Measurements from ENCODE around the gene CAMSAP1.
A peak's percentile ranks its signal among the peaks of the same experiment; 100 is the strongest.
"Not testable (repeated sequence)": the region's sequence is repeated elsewhere in the genome, so short reads cannot be mapped to it uniquely, and the experiment has no call there.

CAMSAP1 gene

DNA sequence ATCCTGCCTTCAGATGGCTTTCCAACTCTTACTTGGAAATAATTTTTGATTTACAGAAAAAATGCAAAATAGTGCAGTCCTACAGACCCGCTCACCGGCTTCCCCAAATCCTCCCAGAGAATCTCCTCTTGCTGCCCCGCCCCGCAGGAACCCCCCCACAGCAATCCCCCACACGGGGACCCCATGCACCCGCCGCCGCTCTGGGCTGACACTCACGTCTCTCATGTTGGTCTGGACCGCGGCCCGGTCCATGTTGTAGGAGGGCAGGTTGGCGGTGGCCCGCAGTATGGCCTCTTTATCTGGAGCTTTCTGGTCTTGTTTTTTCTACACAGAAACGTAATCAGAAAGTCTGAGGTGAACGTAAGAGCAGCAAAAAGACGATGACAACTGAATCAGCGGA is 40.2 kb upstream of the CAMSAP1 start:
- H3K4me3 ChIP-seq (ENCODE audit: low read length in 2 of 2): no peak overlapping the region
- H2AK5ac ChIP-seq (ENCODE audit: low read depth, low read length): no peak overlapping the region
- peaks cover 5 to 8% of the 10 kb centered on the region in 2 donors for H3K4me1 ChIP-seq (ENCODE audit: control insufficient read depth in 2 of 2, insufficient read depth in 1 of 2, low read depth in 1 of 2, low read length in 2 of 2)
- H3K4me2 ChIP-seq (ENCODE audit: insufficient read depth, low read length, poor library complexity, severe bottlenecking): no peak overlapping the region
- H3K9ac ChIP-seq (ENCODE audit: low read depth, low read length, poor library complexity): no peak overlapping the region
- H4K8ac ChIP-seq (ENCODE audit: low read depth, low read length): no peak overlapping the region
- no peak overlapping the region for H3K4ac ChIP-seq (ENCODE audit: low read length)
- no peak overlapping the region for H2AFZ ChIP-seq (ENCODE audit: low read length)
- H2BK15ac ChIP-seq (ENCODE audit: low read length): no peak overlapping the region
- DNase-seq (ENCODE audit: low spot score): no peak
- no CpG with 5 or more reads among the region's 18 CpGs for WGBS, 2 donors (ENCODE audit: extremely low coverage in 2 of 2, insufficient read length in 2 of 2, insufficient replicate concordance in 1 of 2)
- no peak overlapping the region for H2BK12ac ChIP-seq (ENCODE audit: low read length)
- peaks cover 34 to 86% of the 10 kb centered on the region in 2 donors for H3K36me3 ChIP-seq (replicated peaks in 1 of 2; ENCODE audit: control insufficient read depth in 2 of 2, insufficient read depth in 2 of 2, low read length in 2 of 2)
- H3K9me3 ChIP-seq (replicated peaks in 1 of 2; ENCODE audit: control insufficient read depth in 2 of 2, insufficient read depth in 1 of 2, low read depth in 1 of 2, low read length in 2 of 2): no peaks in the 10 kb centered on the region
- no peak overlapping the region for H2BK120ac ChIP-seq (ENCODE audit: low read depth, low read length)
- no peak overlapping the region for H2BK5ac ChIP-seq (ENCODE audit: low read length)
- H3K23ac ChIP-seq (ENCODE audit: low read depth, low read length, poor library complexity): no peak overlapping the region
- H3K27me3 ChIP-seq (ENCODE audit: control insufficient read depth in 3 of 3, insufficient read depth in 3 of 3, low read depth in 1 of 3, low read length in 3 of 3): no peaks in the 10 kb centered on the region
- H3K14ac ChIP-seq (ENCODE audit: low read length): no peak overlapping the region
- no peak overlapping the region for H3K18ac ChIP-seq (ENCODE audit: low read length)
- H3K79me1 ChIP-seq (ENCODE audit: low read depth, low read length): peaks cover 6% of the 10 kb centered on the region
- H4K91ac ChIP-seq (ENCODE audit: low read depth, low read length, poor library complexity): no peak overlapping the region
- H3K27ac ChIP-seq (replicated peaks; ENCODE audit: low read length): no peak overlapping the region

GRCh38 chr9:135947105-135947504 is 39.8 kb upstream of the CAMSAP1 start:
- not testable (repeated sequence) for H3K9me3 ChIP-seq (replicated peaks in 1 of 2; ENCODE audit: control insufficient read depth in 2 of 2, insufficient read depth in 1 of 2, low read depth in 1 of 2, low read length in 2 of 2); H3K79me1 ChIP-seq (ENCODE audit: low read depth, low read length); H3K18ac ChIP-seq (ENCODE audit: low read length); H3K9ac ChIP-seq (ENCODE audit: low read depth, low read length, poor library complexity); DNase-seq (ENCODE audit: low spot score); H2AK5ac ChIP-seq (ENCODE audit: low read depth, low read length); H2BK120ac ChIP-seq (ENCODE audit: low read depth, low read length); H3K27ac ChIP-seq (replicated peaks; ENCODE audit: low read length); H3K4me1 ChIP-seq (ENCODE audit: control insufficient read depth in 2 of 2, insufficient read depth in 1 of 2, low read depth in 1 of 2, low read length in 2 of 2); H3K4ac ChIP-seq (ENCODE audit: low read length); H3K4me3 ChIP-seq (ENCODE audit: low read length in 2 of 2); H3K27me3 ChIP-seq (ENCODE audit: control insufficient read depth in 3 of 3, insufficient read depth in 3 of 3, low read depth in 1 of 3, low read length in 3 of 3); H3K14ac ChIP-seq (ENCODE audit: low read length); H3K4me2 ChIP-seq (ENCODE audit: insufficient read depth, low read length, poor library complexity, severe bottlenecking); H2BK12ac ChIP-seq (ENCODE audit: low read length); H3K23ac ChIP-seq (ENCODE audit: low read depth, low read length, poor library complexity); H2BK15ac ChIP-seq (ENCODE audit: low read length); H4K8ac ChIP-seq (ENCODE audit: low read depth, low read length); H2BK5ac ChIP-seq (ENCODE audit: low read length); H4K91ac ChIP-seq (ENCODE audit: low read depth, low read length, poor library complexity); H2AFZ ChIP-seq (ENCODE audit: low read length)
- H3K36me3 ChIP-seq (replicated peaks in 1 of 2; ENCODE audit: control insufficient read depth in 2 of 2, insufficient read depth in 2 of 2, low read length in 2 of 2): peaks cover 31 to 86% of the 10 kb centered on the region in 2 donors
- no CpG with 5 or more reads among the region's 19 CpGs for WGBS, 2 donors (ENCODE audit: extremely low coverage in 2 of 2, insufficient read length in 2 of 2, insufficient replicate concordance in 1 of 2)

GRCh38 chr9:135946392-135946994 is 39.1 kb upstream of the CAMSAP1 start:
- H4K91ac ChIP-seq (ENCODE audit: low read depth, low read length, poor library complexity): no peak overlapping the region
- H3K14ac ChIP-seq (ENCODE audit: low read length): no peak overlapping the region
- no peak overlapping the region for H4K8ac ChIP-seq (ENCODE audit: low read depth, low read length)
- H3K27ac ChIP-seq (replicated peaks; ENCODE audit: low read length): no peak overlapping the region
- no peaks in the 10 kb centered on the region for H3K9me3 ChIP-seq (replicated peaks in 1 of 2; ENCODE audit: control insufficient read depth in 2 of 2, insufficient read depth in 1 of 2, low read depth in 1 of 2, low read length in 2 of 2)
- peaks cover 34 to 88% of the 10 kb centered on the region in 2 donors for H3K36me3 ChIP-seq (replicated peaks in 1 of 2; ENCODE audit: control insufficient read depth in 2 of 2, insufficient read depth in 2 of 2, low read length in 2 of 2)
- H3K18ac ChIP-seq (ENCODE audit: low read length): no peak overlapping the region
- peak overlapping the region; percentile 15 for H3K9ac ChIP-seq (ENCODE audit: low read depth, low read length, poor library complexity)
- no peak for DNase-seq (ENCODE audit: low spot score)
- no peak overlapping the region for H3K4me2 ChIP-seq (ENCODE audit: insufficient read depth, low read length, poor library complexity, severe bottlenecking)
- H2BK5ac ChIP-seq (ENCODE audit: low read length): no peak overlapping the region
- no peak overlapping the region for H2AK5ac ChIP-seq (ENCODE audit: low read depth, low read length)
- H2BK120ac ChIP-seq (ENCODE audit: low read depth, low read length): no peak overlapping the region
- no peak overlapping the region for H3K23ac ChIP-seq (ENCODE audit: low read depth, low read length, poor library complexity)
- no peak overlapping the region for H3K4me3 ChIP-seq (ENCODE audit: low read length in 2 of 2)
- H3K4me1 ChIP-seq (ENCODE audit: control insufficient read depth in 2 of 2, insufficient read depth in 1 of 2, low read depth in 1 of 2, low read length in 2 of 2): no peaks in the 10 kb centered on the region
- no peak overlapping the region for H3K4ac ChIP-seq (ENCODE audit: low read length)
- no CpG with 5 or more reads among the region's 14 CpGs for WGBS, 2 donors (ENCODE audit: extremely low coverage in 2 of 2, insufficient read length in 2 of 2, insufficient replicate concordance in 1 of 2)
- no peak overlapping the region for H2AFZ ChIP-seq (ENCODE audit: low read length)
- no peak overlapping the region for H2BK12ac ChIP-seq (ENCODE audit: low read length)
- no peaks in the 10 kb centered on the region for H3K27me3 ChIP-seq (ENCODE audit: control insufficient read depth in 3 of 3, insufficient read depth in 3 of 3, low read depth in 1 of 3, low read length in 3 of 3)
- H2BK15ac ChIP-seq (ENCODE audit: low read length): no peak overlapping the region
- H3K79me1 ChIP-seq (ENCODE audit: low read depth, low read length): peaks cover 6% of the 10 kb centered on the region

- H2BK5ac ChIP-seq (ENCODE audit: low read length): no peak overlapping the region
- no peak overlapping the region for H3K14ac ChIP-seq (ENCODE audit: low read length)
- H3K18ac ChIP-seq (ENCODE audit: low read length): no peak overlapping the region
- peak overlapping the region; percentile 43 for H4K8ac ChIP-seq (ENCODE audit: low read depth, low read length)
- H3K4me3 ChIP-seq (ENCODE audit: low read length in 2 of 2): no peak overlapping the region
- H3K9me3 ChIP-seq (replicated peaks in 1 of 2; ENCODE audit: control insufficient read depth in 2 of 2, insufficient read depth in 1 of 2, low read depth in 1 of 2, low read length in 2 of 2): no peaks in the 10 kb centered on the region
- no peak overlapping the region for H2BK12ac ChIP-seq (ENCODE audit: low read length)
- WGBS, 2 donors (ENCODE audit: extremely low coverage in 2 of 2, insufficient read length in 2 of 2, insufficient replicate concordance in 1 of 2): no CpG with 5 or more reads among the region's 18 CpGs
- no peak overlapping the region for H3K23ac ChIP-seq (ENCODE audit: low read depth, low read length, poor library complexity)
- DNase-seq (ENCODE audit: low spot score): no peak
- H2AFZ ChIP-seq (ENCODE audit: low read length): no peak overlapping the region
- H4K91ac ChIP-seq (ENCODE audit: low read depth, low read length, poor library complexity): no peak overlapping the region
- no peak overlapping the region for H3K27ac ChIP-seq (replicated peaks; ENCODE audit: low read length)
- H3K4me2 ChIP-seq (ENCODE audit: insufficient read depth, low read length, poor library complexity, severe bottlenecking): no peak overlapping the region
- peaks cover 34 to 90% of the 10 kb centered on the region in 2 donors for H3K36me3 ChIP-seq (replicated peaks in 1 of 2; ENCODE audit: control insufficient read depth in 2 of 2, insufficient read depth in 2 of 2, low read length in 2 of 2)
- H3K79me1 ChIP-seq (ENCODE audit: low read depth, low read length): peaks cover 6% of the 10 kb centered on the region
- H2AK5ac ChIP-seq (ENCODE audit: low read depth, low read length): no peak overlapping the region
- no peak overlapping the region for H3K9ac ChIP-seq (ENCODE audit: low read depth, low read length, poor library complexity)
- no peak overlapping the region for H3K4ac ChIP-seq (ENCODE audit: low read length)
- H3K27me3 ChIP-seq (ENCODE audit: control insufficient read depth in 3 of 3, insufficient read depth in 3 of 3, low read depth in 1 of 3, low read length in 3 of 3): no peaks in the 10 kb centered on the region
- no peak overlapping the region for H2BK120ac ChIP-seq (ENCODE audit: low read depth, low read length)
- no peak overlapping the region for H2BK15ac ChIP-seq (ENCODE audit: low read length)
- no peaks in the 10 kb centered on the region for H3K4me1 ChIP-seq (ENCODE audit: control insufficient read depth in 2 of 2, insufficient read depth in 1 of 2, low read depth in 1 of 2, low read length in 2 of 2)
Observed at GRCh38 chr9:135945969-135946368, 38.6 kb upstream of the CAMSAP1 start.
